GM12873 (cell line): ENCODE data around the gene CHD9.

ENCODE experiments used
- TF ChIP-seq, protein P1 (sequence below): IDR thresholded peaks from 2 replicates; pipeline ENCODE4 v1.5.1; 2012; ENCODE audit warnings: low read depth, mild to moderate bottlenecking, moderate library complexity, low read length, control low read depth; ENCODE audit not compliant: insufficient read depth; ENCODE audit errors: missing control alignments

CHD9 gene

DNA sequence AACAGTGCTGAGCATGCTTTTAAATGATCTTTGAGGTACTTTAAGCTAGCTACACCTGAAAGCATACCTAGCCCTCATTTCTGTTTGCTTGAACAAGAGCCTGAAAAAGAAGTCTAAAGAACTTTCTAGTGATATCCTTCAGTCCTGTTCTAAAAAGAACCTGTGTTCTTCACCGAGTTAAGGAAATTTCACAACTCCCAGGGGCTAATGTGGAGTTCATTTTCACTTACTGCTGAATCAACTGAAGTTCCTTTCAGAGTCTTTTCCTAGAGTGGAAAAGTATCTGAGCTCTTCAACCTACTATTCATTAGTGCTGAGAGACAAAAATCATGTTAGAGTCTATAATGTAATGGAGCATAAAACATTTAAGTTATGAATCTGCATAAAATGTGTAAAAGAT is 66.9 kb downstream of the CHD9 start:
- TF ChIP-seq, protein P1, sequence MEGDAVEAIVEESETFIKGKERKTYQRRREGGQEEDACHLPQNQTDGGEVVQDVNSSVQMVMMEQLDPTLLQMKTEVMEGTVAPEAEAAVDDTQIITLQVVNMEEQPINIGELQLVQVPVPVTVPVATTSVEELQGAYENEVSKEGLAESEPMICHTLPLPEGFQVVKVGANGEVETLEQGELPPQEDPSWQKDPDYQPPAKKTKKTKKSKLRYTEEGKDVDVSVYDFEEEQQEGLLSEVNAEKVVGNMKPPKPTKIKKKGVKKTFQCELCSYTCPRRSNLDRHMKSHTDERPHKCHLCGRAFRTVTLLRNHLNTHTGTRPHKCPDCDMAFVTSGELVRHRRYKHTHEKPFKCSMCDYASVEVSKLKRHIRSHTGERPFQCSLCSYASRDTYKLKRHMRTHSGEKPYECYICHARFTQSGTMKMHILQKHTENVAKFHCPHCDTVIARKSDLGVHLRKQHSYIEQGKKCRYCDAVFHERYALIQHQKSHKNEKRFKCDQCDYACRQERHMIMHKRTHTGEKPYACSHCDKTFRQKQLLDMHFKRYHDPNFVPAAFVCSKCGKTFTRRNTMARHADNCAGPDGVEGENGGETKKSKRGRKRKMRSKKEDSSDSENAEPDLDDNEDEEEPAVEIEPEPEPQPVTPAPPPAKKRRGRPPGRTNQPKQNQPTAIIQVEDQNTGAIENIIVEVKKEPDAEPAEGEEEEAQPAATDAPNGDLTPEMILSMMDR, result no peak

DNA sequence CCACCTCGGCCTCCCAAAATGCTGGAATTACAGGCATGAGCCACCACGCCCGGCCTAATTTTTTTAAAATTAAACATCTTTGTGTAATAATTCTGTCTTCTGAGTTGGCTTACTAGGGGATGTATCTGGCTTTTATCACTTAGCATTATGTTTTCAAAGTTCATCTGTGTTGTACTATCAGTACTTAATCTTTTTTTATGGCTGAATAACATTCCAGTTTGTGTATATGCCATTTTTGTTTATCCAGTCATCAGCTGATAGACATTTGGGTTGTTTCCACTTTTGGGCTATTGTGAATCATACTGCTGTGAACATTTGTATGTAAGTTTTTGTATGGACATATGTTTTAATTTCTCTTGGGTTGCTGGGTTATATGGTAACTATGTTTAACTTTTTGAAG is 69.0 kb downstream of the CHD9 start:
- TF ChIP-seq, protein P1, result no peak

DNA sequence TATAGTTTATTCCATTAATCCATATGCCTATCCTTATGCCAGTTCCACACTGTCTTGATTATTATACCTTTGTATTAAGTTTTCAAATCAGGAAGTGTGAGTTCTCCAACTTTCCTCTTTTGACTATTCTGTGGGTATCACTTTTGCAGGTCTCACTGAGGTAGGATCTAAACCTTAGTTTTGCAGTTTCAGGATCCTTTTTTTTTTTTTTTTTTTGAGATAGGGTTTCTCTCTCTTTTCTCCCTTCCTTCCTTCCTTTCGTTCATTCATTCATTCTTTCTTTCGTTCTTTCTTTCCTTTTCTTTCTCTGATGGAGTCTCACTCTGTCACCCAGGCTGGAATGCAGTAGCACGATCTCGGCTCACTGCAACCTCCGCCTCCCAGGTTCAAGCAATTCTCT is 71.6 kb downstream of the CHD9 start:
- TF ChIP-seq, protein P1, result no peak

DNA sequence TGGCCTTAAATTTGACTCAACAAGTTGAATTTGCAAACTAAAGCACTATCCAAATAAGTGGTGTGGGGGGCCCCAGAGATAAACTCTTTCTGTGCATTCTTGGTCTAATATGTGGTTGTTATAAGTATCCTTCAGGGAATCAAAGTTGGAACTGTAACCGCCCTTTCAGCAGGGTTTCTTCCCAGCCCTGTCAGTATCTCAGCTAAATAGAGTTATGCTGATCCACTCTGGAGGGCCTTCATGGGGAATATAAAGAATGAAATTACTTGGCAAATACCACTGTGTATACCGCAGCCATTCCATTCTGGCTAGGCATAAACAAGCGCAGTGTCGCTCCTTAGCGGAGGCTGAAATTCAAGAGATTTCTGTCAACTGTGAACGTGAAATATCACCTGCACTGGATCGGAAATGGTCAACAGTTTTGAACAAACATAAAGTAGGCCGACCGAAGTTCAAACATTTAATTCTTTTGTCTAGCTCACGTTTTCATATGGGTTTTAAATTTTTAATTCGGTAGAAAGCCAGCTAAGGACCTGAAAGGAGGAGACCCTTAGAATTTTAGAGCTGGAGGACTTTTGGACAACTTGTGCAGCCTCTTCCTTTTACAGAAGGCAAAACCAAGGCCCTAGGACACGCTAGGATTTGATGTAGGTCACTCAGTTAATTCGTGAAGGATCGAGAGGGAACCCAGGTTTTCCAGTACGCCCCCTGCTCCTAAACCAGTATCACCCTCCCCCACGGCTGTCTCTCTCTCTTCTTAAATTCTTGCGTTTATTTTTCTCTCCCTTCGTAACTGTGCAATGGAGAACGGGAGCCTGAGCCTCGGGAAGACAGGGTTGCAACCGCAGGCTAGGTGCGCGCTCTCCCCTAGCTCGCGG is 74.7 kb downstream of the CHD9 start:
- TF ChIP-seq, protein P1, result no peak

DNA sequence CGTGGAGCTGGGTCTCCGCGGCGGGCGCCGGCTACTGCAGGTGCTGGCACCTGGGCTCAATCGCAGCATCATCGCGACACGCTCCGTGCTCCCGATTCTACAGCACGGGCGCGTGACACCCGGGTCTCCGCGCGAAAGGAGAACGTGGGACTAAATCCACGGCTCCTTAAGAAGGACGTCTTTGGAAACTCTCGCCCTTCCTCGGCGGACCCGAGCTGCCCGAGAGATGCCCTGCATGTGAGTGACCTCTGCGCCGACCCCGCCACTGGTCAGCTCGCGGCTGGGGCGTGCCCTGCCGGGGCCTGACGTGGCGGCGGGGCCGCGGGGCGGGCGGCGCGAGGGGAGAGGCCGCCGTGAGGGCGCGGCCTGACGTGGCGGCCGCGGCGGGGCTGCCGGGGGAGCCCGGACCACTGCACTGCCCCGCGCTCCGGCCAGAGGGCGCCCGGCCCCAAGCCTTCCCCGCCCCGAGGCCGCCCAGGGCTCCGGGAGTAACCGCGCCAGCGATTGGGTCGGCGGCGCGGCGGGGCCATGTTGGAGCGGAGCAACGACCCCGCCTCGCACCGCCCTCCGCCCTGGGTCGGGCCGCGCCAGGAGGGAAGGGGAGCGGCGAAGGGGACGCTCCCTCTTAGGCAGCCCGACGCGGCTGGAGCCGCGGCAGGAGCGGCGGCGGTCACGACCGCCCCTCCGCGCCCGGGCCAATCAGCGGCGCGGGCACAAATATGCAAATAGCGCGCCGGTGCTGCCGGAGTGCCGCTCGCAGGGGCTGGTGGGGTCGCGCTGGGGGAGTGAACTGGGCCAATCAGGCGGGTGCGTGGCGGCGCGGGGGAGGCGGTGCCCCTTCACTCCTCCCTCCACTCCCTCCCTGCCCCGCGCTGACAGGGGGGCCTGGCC is 75.6 kb downstream of the CHD9 start:
- TF ChIP-seq, protein P1, result peak; percentile 59

DNA sequence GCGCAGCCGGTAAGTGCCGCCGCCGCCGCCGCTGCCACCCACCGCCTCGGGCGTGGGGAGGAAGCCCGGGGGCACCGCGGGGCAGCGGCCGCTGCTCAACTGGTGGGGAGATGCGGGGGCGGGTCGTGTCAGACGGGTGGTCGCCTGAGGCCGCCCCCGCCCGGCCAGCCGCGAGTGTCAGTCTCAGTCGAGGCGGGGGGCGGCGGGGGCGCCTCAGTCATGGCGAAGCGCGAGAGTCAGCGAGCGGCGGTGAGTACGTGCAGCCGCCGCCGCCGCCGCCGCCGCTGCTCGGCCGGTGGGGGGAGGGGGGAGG is 76.2 kb downstream of the CHD9 start:
- TF ChIP-seq, protein P1, result no peak

DNA sequence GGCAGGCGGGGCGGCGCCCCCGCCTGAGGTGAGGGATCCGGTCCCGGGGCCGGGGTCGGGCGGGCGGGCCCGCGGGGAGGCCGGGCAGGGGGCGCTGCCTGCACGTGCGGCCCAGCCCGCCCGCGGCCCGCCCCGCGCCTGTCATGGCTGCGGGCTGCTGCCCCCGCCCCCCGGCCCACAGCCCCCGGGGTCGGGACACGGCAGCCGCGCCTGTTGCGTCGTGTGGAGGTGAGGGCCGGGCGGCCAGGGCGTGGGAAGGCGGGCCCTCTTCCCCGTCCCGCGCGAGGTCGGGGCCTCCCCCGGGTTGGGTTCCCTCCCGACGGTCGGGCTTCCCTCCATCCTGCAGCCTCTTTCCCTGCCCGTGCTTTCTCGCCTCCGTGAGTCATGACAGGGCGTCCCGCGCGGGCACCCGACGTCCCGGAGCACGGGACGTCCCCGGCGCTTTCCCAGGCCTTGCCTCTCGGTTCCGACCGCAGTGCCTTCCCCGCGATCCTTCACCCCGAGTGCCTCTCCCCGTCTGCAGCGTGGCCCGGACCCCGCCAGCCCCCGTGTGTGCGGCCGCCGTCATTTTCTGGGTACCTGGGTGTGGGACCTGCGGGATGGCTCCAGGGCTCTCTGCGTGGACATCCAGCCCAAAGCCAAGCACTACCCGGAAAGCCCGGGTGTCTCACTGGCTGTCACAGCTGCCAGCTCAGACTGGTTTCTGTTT is 76.7 kb downstream of the CHD9 start:
- TF ChIP-seq, protein P1, result no peak
